Colonic mucosa (tissue), 4 donors: ENCODE data around the gene AFG1L. TPM values are rescaled to one million over a fixed set of nuclear protein-coding genes. Genes with fewer than 3 reads are reported as not detected.

Experiments used
- DNase-seq: peaks from one replicate; pipeline ENCODE4 v3.0.0-alpha.2; 2020
- H3K27ac ChIP-seq: fragments of 200-600 bp; one replicate; pipeline ENCODE4 v1.8.0; 2021
- H3K27me3 ChIP-seq: fragments of 200-600 bp; one replicate; pipeline ENCODE4 v1.8.0; 2021
- H3K36me3 ChIP-seq: fragments of 200-600 bp; one replicate; pipeline ENCODE4 v1.8.0; 2021
- H3K4me1 ChIP-seq: fragments of 200-600 bp; one replicate; pipeline ENCODE4 v1.8.0; 2021; ENCODE audit warnings: mild to moderate bottlenecking
- H3K4me3 ChIP-seq: fragments of 200-600 bp; one replicate; pipeline ENCODE4 v1.8.0; 2021
- H3K9ac ChIP-seq, 2 donors: one replicate each; pipeline ENCODE4 v1.7.0; 2013; ENCODE audit warnings: control low read depth in 2 of 2, low read depth in 2 of 2, low read length in 2 of 2
- H3K9me3 ChIP-seq: fragments of 200-600 bp; one replicate; pipeline ENCODE4 v1.8.0; 2021
- CTCF ChIP-seq: fragments of 200-600 bp; IDR thresholded peaks from one replicate; pipeline ENCODE4 v1.8.0; 2022; ENCODE audit warnings: antibody characterized with exemption, mild to moderate bottlenecking
- intact Hi-C: fragments of 100-400 bp; cut with DNase I; formaldehyde crosslinking; loops from one replicate; pipeline ENCODE4 v1.14.1; 2022
- total RNA-seq, 2 donors: library from RNA; stranded (reverse); fragmentation: NEBNext Ultra II Directional in 1 of 2; extraction: Animal tissue kit (Norgen Biotek cat#: 25700) in 1 of 2; gene quantifications; one replicate each; pipeline ENCODE4 v1.2.1, GENCODE V29; 2021
- donor health status: healthy.
- donor health status: DM: no; HTN: no; CAD: no.
- donor health status: DM: no; HTN: no; CAD: no.

Gene AFG1L
- total RNA-seq, 2 donors from 2014 or later = 9.5 to 10.9 TPM

DNA sequence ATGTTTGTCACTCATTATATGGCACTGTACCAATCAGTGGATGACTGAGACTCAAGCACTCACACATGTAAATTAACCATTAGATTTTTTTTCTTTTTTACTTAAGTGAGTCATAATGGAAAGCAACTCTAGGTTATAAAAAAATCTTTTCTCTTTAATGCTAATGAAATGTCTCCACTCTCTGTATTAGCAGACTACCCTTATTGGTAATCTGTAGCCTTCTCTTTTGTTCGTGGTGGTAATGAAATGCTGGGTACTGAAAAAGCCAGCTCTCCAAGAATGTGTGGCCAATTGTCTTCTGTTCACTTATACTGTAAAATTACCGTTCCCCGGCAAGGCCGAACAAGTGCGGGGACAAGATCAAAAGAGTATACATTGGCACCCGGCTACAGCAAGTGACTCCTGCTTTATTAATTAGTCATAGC, 69.0 kb downstream of the AFG1L start:
- no peak overlapping the region for H3K4me3 ChIP-seq
- no peak for TF ChIP-seq CTCF

DNA sequence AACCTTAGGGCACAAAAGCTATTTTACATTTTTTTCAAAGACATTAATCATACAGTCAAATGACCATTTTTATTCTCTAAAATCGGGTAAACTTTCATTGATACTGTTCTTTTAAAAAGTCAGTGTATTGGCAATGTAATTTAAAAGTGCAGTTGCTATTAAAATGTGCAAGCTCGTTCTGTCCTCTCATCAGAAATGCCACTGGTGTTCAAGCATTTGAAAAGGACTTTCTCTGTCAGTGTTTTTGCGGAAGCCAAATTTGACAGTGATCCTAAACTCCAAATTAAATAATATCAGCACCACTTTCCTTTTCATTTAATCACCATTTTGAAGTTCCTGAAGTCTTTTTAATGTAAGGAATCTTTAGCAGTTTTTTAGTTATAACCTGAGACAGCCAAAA, 69.6 kb downstream of the AFG1L start:
- no peak for TF ChIP-seq CTCF
- H3K27me3 ChIP-seq = no peaks in the 10 kb centered on the region
- H3K36me3 ChIP-seq = no peaks in the 10 kb centered on the region
- H3K4me1 ChIP-seq = no peaks in the 10 kb centered on the region
- no peak for DNase-seq
- no peak overlapping the region for H3K9ac ChIP-seq
- H3K27ac ChIP-seq = no peak overlapping the region
- H3K4me3 ChIP-seq = no peak overlapping the region
- intact Hi-C loops = no loop called here
- no peaks in the 10 kb centered on the region for H3K9me3 ChIP-seq

More for the DNA sequence above, 69.0 kb downstream of the AFG1L start:
- Histone ChIP-seq H3K27me3 (no peaks in the 10 kb centered on the region), H3K9ac (no peak overlapping the region), H3K9me3 (no peaks in the 10 kb centered on the region), H3K27ac (no peak overlapping the region), H3K4me1 (no peaks in the 10 kb centered on the region), H3K36me3 (no peaks in the 10 kb centered on the region)
- DNase-seq = no peak
- intact Hi-C loops = no loop called here

GRCh38 chr6:108365478-108365877, 70.6 kb downstream of the AFG1L start:
- H3K27me3 ChIP-seq = no peaks in the 10 kb centered on the region
- no peak for DNase-seq
- H3K4me1 ChIP-seq = no peaks in the 10 kb centered on the region
- H3K9ac ChIP-seq = no peak overlapping the region
- H3K9me3 ChIP-seq = no peaks in the 10 kb centered on the region
- no peak for TF ChIP-seq CTCF
- no peak overlapping the region for H3K27ac ChIP-seq
- intact Hi-C loops = no loop called here
- H3K36me3 ChIP-seq = no peaks in the 10 kb centered on the region
- H3K4me3 ChIP-seq = no peak overlapping the region

DNA sequence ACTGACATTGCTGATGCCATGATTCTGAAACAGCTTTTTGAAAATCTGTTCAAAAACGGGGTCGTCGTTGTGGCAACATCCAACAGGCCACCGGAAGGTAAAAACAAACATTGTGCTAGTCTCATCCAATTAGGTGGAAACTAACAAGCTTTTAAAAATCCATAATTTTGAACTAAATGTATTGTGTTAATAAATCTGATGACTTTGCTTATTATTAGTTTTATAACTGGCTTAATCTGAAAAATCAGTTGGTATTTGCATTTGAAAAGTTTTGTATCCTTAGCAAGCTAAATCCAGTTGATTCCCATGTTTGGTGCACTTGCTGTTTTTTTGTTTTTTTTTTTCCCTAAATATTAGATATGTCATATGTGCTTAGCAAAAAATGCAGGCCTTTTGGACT, 71.4 kb downstream of the AFG1L start:
- no peaks in the 10 kb centered on the region for H3K9me3 ChIP-seq
- no peak for TF ChIP-seq CTCF
- no peaks in the 10 kb centered on the region for H3K36me3 ChIP-seq
- DNase-seq = no peak
- no peak overlapping the region for H3K4me3 ChIP-seq
- no peak overlapping the region for H3K9ac ChIP-seq
- no peak overlapping the region for H3K27ac ChIP-seq
- intact Hi-C loops = no loop called here
- H3K4me1 ChIP-seq = no peaks in the 10 kb centered on the region
- H3K27me3 ChIP-seq = no peaks in the 10 kb centered on the region

- TF ChIP-seq CTCF = no peak
- no peak overlapping the region for H3K9ac ChIP-seq
- intact Hi-C loops = no loop called here
- no peaks in the 10 kb centered on the region for H3K36me3 ChIP-seq
- H3K4me1 ChIP-seq = no peaks in the 10 kb centered on the region
- no peak for DNase-seq
- no peaks in the 10 kb centered on the region for H3K27me3 ChIP-seq
- H3K9me3 ChIP-seq = no peaks in the 10 kb centered on the region
- H3K27ac ChIP-seq = no peak overlapping the region
- no peak overlapping the region for H3K4me3 ChIP-seq
Measured at GRCh38 chr6:108368431-108369030, 73.7 kb downstream of the AFG1L start.
